ENCODE results near the gene SHPK. TPM values are rescaled to one million over a fixed set of nuclear protein-coding genes. Genes with fewer than 3 reads are reported as not detected.
"Not testable (repeated sequence)": the region's sequence is repeated elsewhere in the genome, so short reads cannot be mapped to it uniquely, and the experiment has no call there.

The SHPK gene
- total and polyA plus RNA-seq, 12 donors, result 8.8 to 27.4 (median 17.1) TPM

DNA sequence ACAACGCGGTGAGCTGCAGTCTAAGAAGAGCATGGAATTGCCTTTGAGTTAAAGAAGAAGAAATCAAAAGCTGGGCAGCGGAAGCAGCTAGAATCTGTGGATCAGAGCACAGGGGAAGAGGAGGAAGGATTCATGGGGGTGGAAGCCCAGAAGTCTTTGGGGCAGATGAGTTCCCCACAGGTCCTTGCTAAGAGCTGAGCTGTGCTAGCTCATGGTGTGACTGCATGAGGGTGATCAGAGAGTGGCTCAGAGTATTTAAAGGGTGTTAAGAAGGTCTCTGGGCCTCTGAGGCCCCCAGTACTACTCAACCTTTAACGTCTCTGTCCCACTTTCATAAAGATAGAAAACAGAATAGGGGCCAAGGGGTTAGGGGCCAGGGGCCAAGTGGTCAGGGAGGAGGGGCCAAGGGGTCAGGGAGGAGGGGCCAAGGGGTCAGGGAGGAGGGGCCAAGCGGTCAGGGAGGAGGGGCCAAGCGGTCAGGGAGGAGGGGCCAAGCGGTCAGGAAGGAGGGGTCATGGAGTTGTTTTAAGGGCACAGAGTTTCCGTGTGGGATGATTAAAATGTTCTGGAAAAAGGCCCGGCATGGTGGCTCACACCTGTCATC, 66.4 kb downstream of the SHPK start:
- no peak for TF ChIP-seq POLR2A (IDR thresholded peaks at IDR 0.05)
- WGBS, 4 donors, result 92 to 96% (median 95%) methylated on average over 9 of the region's 9 CpGs
- Histone ChIP-seq H3K27ac (no peak overlapping the region), H3K4me3 (no peak overlapping the region), H3K36me3 (replicated peaks in 1 of 2) (peaks cover 0 to 4% of the 10 kb centered on the region in 2 donors), H3K27me3 (no peaks in the 10 kb centered on the region), H3K9me3 (replicated peaks in 1 of 3) (no peaks in the 10 kb centered on the region), H3K4me1 (replicated peaks in 1 of 2) (no peaks in the 10 kb centered on the region)
- DNase-seq, result no peak
- intact Hi-C loops (cut with DNase I), result no loop called here

GRCh38 chr17:3566551-3566950, 69.5 kb downstream of the SHPK start:
- intact Hi-C loops (cut with DNase I), result no loop called here
- Histone ChIP-seq H3K4me3 (no peak overlapping the region), H3K27ac (no peak overlapping the region), H3K36me3 (replicated peaks in 1 of 2) (no peaks in the 10 kb centered on the region), H3K9me3 (replicated peaks in 1 of 3) (no peaks in the 10 kb centered on the region), H3K4me1 (replicated peaks in 1 of 2) (no peaks in the 10 kb centered on the region), H3K27me3 (no peaks in the 10 kb centered on the region)
- TF ChIP-seq, protein P1, sequence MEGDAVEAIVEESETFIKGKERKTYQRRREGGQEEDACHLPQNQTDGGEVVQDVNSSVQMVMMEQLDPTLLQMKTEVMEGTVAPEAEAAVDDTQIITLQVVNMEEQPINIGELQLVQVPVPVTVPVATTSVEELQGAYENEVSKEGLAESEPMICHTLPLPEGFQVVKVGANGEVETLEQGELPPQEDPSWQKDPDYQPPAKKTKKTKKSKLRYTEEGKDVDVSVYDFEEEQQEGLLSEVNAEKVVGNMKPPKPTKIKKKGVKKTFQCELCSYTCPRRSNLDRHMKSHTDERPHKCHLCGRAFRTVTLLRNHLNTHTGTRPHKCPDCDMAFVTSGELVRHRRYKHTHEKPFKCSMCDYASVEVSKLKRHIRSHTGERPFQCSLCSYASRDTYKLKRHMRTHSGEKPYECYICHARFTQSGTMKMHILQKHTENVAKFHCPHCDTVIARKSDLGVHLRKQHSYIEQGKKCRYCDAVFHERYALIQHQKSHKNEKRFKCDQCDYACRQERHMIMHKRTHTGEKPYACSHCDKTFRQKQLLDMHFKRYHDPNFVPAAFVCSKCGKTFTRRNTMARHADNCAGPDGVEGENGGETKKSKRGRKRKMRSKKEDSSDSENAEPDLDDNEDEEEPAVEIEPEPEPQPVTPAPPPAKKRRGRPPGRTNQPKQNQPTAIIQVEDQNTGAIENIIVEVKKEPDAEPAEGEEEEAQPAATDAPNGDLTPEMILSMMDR (IDR thresholded peaks at IDR 0.05), result no peak
- TF ChIP-seq POLR2A (IDR thresholded peaks at IDR 0.05), result no peak
- WGBS, 4 donors, result 92 to 97% (median 93%) methylated on average over 12 of the region's 12 CpGs
- no peak for DNase-seq

- Histone ChIP-seq H3K27ac (no peak overlapping the region), H3K9me3 (replicated peaks in 1 of 3) (no peaks in the 10 kb centered on the region), H3K4me1 (replicated peaks in 1 of 2) (no peaks in the 10 kb centered on the region), H3K27me3 (no peaks in the 10 kb centered on the region), H3K36me3 (replicated peaks in 1 of 2) (no peaks in the 10 kb centered on the region), H3K4me3 (no peak overlapping the region)
- 88 to 95% (median 93%) methylated on average over 4 of the region's 4 CpGs for WGBS, 4 donors
- intact Hi-C loops (cut with DNase I), result no loop called here
- no peak for DNase-seq
- TF ChIP-seq POLR2A (IDR thresholded peaks at IDR 0.05), result no peak
- TF ChIP-seq, protein P1 (IDR thresholded peaks at IDR 0.05), result no peak
These were observed 70.9 kb downstream of the SHPK start for GRCh38 chr17:3565143-3565542.

GRCh38 chr17:3564241-3564640, 71.8 kb downstream of the SHPK start:
- H3K27me3 ChIP-seq; H3K36me3 ChIP-seq (replicated peaks in 1 of 2); H3K4me3 ChIP-seq; H3K4me1 ChIP-seq (replicated peaks in 1 of 2); intact Hi-C loops (cut with DNase I); DNase-seq; H3K9me3 ChIP-seq (replicated peaks in 1 of 3); H3K27ac ChIP-seq: not testable (repeated sequence)
- 96 to 99% methylated on average over 24 of the region's 28 CpGs; no CpG with 5 or more reads in 2 of the 4 donors for WGBS, 4 donors

DNA sequence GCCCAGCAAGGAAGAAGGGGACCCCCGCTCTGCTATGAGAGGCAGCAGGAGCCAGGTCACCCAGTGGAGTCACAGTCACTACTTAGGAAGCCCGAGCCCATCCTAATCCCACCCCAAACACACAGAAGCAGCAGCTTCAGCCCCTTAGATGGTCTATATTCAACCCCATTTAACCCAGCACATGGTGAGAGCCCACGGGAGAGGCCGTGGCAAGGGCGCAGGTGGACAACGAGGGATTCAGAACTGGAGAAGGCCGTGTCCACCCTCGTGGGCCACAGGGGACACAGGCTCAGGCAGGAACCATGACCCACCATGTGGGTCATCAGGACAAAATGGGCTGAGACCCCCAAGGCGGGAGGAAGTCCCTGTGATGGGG, 76.8 kb downstream of the SHPK start:
- no peaks in the 10 kb centered on the region for H3K36me3 ChIP-seq (replicated peaks in 1 of 2)
- H3K27ac ChIP-seq, result no peak overlapping the region
- no peak overlapping the region for H3K4me3 ChIP-seq
- intact Hi-C loops (cut with DNase I), result no loop called here
- 68 to 86% (median 82%) methylated on average over 4 to 9 of the region's 9 CpGs for WGBS, 4 donors
- TF ChIP-seq POLR2A (IDR thresholded peaks at IDR 0.05), result no peak
- TF ChIP-seq, protein P1 (IDR thresholded peaks at IDR 0.05), result no peak
- H3K4me1 ChIP-seq (replicated peaks in 1 of 2), result no peaks in the 10 kb centered on the region
- H3K9me3 ChIP-seq (replicated peaks in 1 of 3), result no peaks in the 10 kb centered on the region
- DNase-seq, result no peak
- no peaks in the 10 kb centered on the region for H3K27me3 ChIP-seq

All from adrenal gland (tissue), 12 donors.